ENCODE data around the gene EPPIN.

The EPPIN gene

GRCh38 chr20:45538209-45538799, 8.9 kb downstream of the EPPIN start:
- peak; percentile 30 for DNase-seq (ENCODE audit: low read depth, low spot score)

- no peak for DNase-seq (ENCODE audit: low read depth, low spot score)
These were observed 19.9 kb downstream of the EPPIN start for GRCh38 chr20:45527294-45527693.

DNA sequence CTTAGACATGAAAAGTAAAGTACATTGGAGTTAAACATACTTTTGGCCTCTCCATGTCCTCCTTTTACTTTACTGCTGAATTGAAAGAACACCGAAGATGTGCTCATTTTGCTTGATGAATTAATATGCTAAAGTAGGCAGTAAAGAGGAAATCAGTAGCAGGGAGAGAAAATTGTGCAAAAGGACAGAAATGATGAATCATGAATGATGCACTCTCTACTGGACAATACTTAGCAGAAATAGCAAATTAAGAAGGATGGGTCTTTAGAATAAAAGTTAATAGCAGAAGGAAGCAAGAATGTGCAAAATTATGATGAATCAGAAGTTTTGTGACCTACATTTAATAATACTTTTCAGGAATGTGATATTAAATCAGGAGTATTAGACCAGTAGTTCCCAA, 23.4 kb downstream of the EPPIN start:
- no peak for DNase-seq (ENCODE audit: low read depth, low spot score)

DNA sequence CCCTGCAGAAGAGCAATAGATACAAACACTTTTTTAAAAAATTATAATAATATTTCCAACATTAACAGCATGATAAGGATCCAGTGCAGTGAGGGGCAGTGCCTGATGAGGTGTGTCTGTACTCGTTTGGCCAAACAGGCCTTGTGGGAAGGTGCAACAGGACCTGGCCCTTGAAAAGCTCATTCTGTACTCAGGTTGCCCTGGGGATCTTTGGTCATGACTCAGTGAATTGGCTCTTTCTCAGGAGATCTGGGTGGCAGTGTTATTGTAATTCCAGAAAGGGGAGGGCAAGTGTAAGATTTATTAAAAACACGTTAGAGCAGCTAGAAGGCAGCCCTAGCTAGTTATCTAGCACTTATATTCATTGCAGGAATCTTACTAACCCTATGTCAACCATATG, 28.9 kb downstream of the EPPIN start:
- no peak for DNase-seq (ENCODE audit: low read depth, low spot score)

- no peak for DNase-seq (ENCODE audit: low read depth, low spot score)
These were observed 31.9 kb downstream of the EPPIN start, which contains the start of gene SPINT3 for GRCh38 chr20:45515147-45515913. SPINT3 (minus strand) TSS chr20:45515622; CDS start chr20:45515608, 14 bp downstream.

DNA sequence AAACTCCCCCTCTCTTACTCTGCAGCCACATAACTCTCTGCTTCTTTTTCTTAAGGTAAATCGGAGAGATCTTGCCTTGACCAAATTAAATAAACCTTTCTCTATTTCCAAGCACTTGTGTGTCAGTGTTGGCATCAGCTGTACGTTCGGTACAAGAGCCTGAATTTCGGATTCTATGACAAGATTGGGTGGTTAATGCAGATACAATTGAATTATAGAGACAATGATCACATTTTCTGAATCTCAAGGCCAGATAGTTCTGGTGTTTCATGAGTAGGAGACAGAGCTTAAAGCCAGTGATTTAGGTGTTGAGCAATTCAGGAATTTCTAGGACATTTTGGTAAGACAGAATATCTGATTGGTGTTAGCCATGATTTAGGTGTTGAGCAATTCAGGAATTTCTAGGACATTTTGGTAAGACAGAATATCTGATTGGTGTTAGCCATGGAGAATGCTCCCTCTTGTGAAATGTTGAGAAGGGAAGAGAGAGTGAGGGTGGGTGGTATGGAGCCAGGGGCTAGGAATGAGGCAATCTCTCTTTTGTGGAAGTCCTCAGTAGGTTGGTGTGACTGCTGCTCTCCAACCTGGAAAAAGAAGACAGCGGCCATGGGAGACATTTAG, 36.8 kb downstream of the EPPIN start:
- DNase-seq (ENCODE audit: low read depth, low spot score), result no peak

DNA sequence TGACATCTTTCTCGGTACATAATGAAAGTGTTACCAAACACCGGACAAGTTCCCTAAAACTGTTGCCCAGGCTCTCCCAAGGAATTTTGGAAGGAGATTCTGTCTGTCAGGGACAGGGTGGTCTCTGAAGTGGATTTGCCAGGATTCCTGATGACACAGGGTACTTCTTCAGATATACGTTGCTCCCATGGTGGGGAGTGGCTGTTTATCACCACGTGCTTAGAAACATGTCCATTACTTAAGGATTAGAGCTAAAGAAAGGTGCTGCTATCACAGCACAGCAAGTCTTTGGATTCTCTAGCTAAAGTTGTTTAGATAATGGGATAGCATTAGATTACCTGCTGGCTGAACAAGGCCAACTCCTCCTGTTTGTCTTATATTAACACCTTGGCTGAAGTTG, 38.1 kb downstream of the EPPIN start:
- no peak for DNase-seq (ENCODE audit: low read depth, low spot score)

DNA sequence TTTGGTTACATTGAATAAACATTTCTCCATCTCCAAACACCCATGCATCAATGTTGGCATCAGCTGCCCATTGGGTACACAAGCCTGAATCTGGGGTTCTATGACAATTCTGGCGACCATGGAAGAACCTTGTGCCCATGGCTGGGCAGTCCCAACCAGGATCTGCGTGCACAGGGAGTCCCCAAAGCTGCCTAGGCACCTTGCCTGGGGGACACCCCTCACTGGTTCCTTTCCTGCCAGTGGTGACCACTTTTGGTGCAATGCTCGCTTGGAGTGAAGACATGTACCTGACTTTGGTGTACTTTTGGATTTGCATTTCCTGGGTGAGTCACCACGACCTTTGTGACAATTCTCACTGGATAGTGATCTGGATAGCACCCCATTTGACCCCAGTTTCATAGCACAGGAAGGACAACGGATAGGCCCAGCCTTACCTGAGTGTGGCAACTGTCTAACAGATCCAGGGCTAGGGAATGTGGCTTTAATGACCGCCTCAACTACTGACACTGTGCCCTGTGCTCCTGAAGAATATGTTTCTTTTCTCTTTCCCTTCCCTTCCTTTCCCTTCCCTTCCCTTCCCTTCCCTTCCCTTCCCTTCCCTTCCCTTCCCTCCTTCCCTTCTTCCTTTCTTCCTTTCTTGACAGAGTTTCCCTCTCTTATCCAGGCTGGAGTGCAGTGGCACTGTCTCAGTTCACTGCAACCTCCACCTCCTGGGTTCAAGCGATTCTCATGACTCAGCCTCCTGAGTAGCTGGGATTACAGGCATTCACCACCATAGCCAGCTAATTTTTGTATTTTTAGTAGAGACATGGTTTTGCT, 38.9 kb downstream of the EPPIN start:
- no peak for DNase-seq (ENCODE audit: low read depth, low spot score)

- DNase-seq (ENCODE audit: low read depth, low spot score), result no peak
These were observed 40.0 kb downstream of the EPPIN start for GRCh38 chr20:45507011-45507820.

GRCh38 chr20:45506398-45506797, 40.8 kb downstream of the EPPIN start:
- DNase-seq (ENCODE audit: low read depth, low spot score), result no peak

DNA sequence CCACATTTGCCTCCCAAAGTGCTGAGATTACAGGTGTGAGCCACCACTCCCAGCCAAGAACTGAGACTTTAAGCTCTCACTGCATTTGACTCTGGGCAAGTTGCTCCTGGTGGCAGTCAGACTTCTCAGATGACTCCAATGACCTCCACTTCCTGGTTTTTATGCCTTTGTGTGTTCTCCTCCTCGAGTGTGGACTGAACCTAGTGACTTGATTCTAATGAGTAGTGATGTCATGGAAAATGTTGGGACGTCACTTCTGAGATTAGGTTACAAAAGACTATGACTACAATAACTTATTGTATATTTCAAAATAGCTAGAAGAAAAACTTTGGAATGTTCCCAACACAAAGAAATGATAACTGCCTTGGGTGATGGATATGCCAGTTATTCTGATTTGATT, 43.8 kb downstream of the EPPIN start:
- DNase-seq (ENCODE audit: low read depth, low spot score), result no peak

- DNase-seq (ENCODE audit: low read depth, low spot score), result no peak
These were observed 44.6 kb downstream of the EPPIN start for GRCh38 chr20:45502561-45502960.

DNA sequence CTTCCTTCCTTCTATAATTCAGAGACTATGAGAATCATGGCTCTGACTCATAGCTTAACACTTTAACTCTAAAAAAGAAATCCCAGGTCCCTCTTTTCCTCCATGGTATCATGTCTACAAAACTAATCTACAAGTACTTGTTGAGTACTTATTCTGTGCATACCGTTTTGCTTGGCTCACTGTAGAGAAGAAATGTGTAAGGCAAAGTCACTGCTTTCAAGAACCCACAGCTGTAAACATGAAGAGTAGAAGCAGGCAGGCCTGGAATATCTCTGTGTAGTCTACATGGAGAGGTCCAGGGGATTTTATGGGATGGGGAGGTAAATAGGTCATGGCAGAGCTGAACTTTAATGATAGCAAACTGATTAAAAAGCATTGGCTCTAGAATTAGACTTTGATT, 45.6 kb downstream of the EPPIN start:
- DNase-seq (ENCODE audit: low read depth, low spot score), result no peak

DNA sequence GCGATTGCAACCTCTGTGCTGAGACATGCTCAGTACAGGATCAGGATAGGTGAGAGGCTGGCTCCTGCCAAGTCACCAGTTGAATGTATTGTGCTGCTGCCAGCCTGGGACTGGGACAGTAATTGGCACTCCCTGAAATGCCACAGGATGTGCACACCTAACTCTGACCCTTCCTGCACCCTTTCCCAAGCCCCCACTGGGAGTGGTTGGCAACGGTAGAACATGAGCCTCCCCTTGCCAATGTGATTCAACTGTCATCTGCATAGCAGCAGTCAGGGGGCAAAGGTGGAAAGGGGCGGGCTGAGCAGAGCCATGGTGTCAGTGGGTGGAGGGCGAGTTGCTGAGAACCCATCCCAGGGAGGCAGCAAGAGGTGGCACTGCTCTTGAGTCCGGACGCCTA, 47.2 kb downstream of the EPPIN start:
- DNase-seq (ENCODE audit: low read depth, low spot score), result no peak

DNA sequence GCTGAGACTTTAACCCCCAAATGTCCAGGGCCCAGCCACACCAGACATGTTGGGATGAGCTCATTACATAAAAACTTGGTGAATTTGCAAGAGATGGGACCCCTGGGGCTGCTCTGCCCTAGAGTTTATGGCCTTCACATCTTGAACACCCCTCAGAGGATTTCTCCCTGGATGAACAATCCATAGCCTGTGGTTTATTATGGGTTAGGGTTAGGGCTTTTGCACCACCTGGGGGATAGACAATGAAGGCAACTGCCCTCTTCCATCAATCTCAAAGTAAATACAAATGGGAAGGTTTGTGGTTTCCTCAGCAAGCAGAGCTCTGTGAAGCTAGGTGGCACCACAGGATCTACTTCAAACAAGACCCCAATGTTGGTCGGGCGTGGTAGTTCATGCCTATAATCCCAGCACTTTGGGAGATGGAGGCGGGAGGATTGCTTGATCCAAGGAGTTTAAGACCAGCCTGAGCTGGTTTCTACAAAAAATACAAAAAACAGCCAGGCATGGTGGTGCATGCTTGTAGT, 49.2 kb downstream of the EPPIN start:
- no peak for DNase-seq (ENCODE audit: low read depth, low spot score)

DNA sequence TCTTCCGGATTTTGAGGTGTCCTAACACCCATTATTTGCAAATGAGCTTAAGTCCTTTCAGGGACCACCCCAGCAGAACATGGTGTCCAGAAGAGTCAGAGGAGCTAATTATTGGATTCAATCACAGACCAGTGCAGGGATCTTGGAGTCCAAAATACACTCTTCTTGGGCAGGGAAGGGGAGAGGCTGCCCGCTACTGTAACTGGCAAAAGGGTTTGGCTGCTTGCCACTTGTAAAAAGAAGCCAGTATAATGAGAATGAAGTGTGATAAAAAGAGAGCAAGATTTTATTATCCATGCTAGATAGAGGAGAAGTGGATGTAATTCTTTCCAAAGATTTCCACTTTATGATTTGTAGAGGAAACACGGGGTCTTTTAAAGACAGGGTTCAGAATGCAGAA, 51.0 kb downstream of the EPPIN start:
- DNase-seq (ENCODE audit: low read depth, low spot score), result no peak

- DNase-seq (ENCODE audit: low read depth, low spot score), result no peak
These were observed 51.7 kb downstream of the EPPIN start for GRCh38 chr20:45495501-45495941.
